ENCODE data around the gene ELMO1.

GRCh38 chr7:36809510-36809909, 639.2 kb downstream of the ELMO1 start:
- TF ChIP-seq POLR2A (IDR thresholded peaks at IDR 0.05; ENCODE audit: low read depth, low read length) (no peak), POLR2AphosphoS5 (IDR thresholded peaks at IDR 0.05; ENCODE audit: low read depth, low read length) (no peak)

Measured in GM12892 (cell line).